Suprapubic skin (tissue), 4 donors: ENCODE results near the gene TAS1R2. TPM values are rescaled to one million over a fixed set of nuclear protein-coding genes. Genes with fewer than 3 reads are reported as not detected.

Experiments
- DNase-seq, 2 donors: peaks; one replicate each; pipeline ENCODE4 v3.0.0-alpha.2; 2019; ENCODE audit warnings: low spot score in 2 of 2
- H3K27ac ChIP-seq: fragments of 200-600 bp; sonication (generic); one replicate; pipeline ENCODE4 v1.5.1; 2019
- H3K27me3 ChIP-seq: fragments of 200-600 bp; sonication (generic); one replicate; pipeline ENCODE4 v1.5.1; 2019
- H3K36me3 ChIP-seq: fragments of 200-600 bp; sonication (generic); one replicate; pipeline ENCODE4 v1.5.1; 2019
- H3K4me1 ChIP-seq: fragments of 200-600 bp; sonication (generic); one replicate; pipeline ENCODE4 v1.5.1; 2019
- H3K4me3 ChIP-seq: fragments of 200-600 bp; sonication (generic); one replicate; pipeline ENCODE4 v1.5.1; 2019; ENCODE audit warnings: mild to moderate bottlenecking
- H3K9me3 ChIP-seq: fragments of 200-600 bp; sonication (generic); one replicate; pipeline ENCODE4 v1.5.1; 2019
- CTCF ChIP-seq, 2 donors: fragments of 200-600 bp in 1 of 2; fragments of 450-650 bp in 1 of 2; sonication (generic) in 1 of 2; IDR thresholded peaks; one replicate each; pipeline ENCODE4 v1.5.1; 2016 to 2019; ENCODE audit warnings: antibody characterized with exemption in 2 of 2, mild to moderate bottlenecking in 1 of 2, moderate library complexity in 1 of 2
- EP300 ChIP-seq: sonication (generic); formaldehyde crosslinking; IDR thresholded peaks from one replicate; pipeline ENCODE4 v1.6.1; 2017; ENCODE audit warnings: antibody characterized with exemption
- POLR2A ChIP-seq, 2 donors: fragments of 450-650 bp; IDR thresholded peaks; one replicate each; pipeline ENCODE4 v1.6.1; 2017; ENCODE audit warnings: antibody characterized with exemption in 2 of 2, mild to moderate bottlenecking in 2 of 2, moderate library complexity in 2 of 2
- POLR2AphosphoS5 ChIP-seq, 3 donors: sonication (generic); formaldehyde crosslinking; IDR thresholded peaks; one replicate each; pipeline ENCODE4 v1.6.1; 2017; ENCODE audit warnings: antibody characterized with exemption in 3 of 3
- WGBS: methylation state at CpG from one replicate; pipeline ENCODE4 v1.1.5; 2018; 5-methylcytosine and 5-hydroxymethylcytosine counted together
- total RNA-seq, 4 donors: library from RNA; depleted of rRNA; stranded (reverse); fragments of >200 nt; gene quantifications; one replicate each; pipeline ENCODE4 v1.1.0, GENCODE V29; 2016

Gene TAS1R2
- total RNA-seq, 4 donors from 2014 or later, result 0.38 to 1.3 (median 1.2) TPM; not detected in 1

- H3K4me3 ChIP-seq, result no peak overlapping the region
- peaks cover 7% of the 10 kb centered on the region for H3K36me3 ChIP-seq
- no peak overlapping the region for H3K27ac ChIP-seq
- H3K4me1 ChIP-seq, result peaks cover 50% of the 10 kb centered on the region
- H3K9me3 ChIP-seq, result no peaks in the 10 kb centered on the region
- DNase-seq, result no peak
- H3K27me3 ChIP-seq, result no peaks in the 10 kb centered on the region
- 27% methylated on average over 9 of the region's 21 CpGs for WGBS
- TF ChIP-seq POLR2A (IDR thresholded peaks at IDR 0.05) (no peak), POLR2AphosphoS5 (IDR thresholded peaks at IDR 0.05) (no peak), CTCF (IDR thresholded peaks at IDR 0.05) (no peak), EP300 (no peak)
These were observed 20.4 kb upstream of the TAS1R2 start for GRCh38 chr1:18879791-18880309.

- no peak for DNase-seq
- no peaks in the 10 kb centered on the region for H3K27me3 ChIP-seq
- TF ChIP-seq POLR2A (IDR thresholded peaks at IDR 0.05) (no peak), CTCF (IDR thresholded peaks at IDR 0.05) (no peak), POLR2AphosphoS5 (IDR thresholded peaks at IDR 0.05) (no peak), EP300 (no peak)
- H3K36me3 ChIP-seq, result peaks cover 7% of the 10 kb centered on the region
- 58% methylated on average over 11 of the region's 12 CpGs for WGBS
- peaks cover 44% of the 10 kb centered on the region for H3K4me1 ChIP-seq
- H3K4me3 ChIP-seq, result no peak overlapping the region
- no peaks in the 10 kb centered on the region for H3K9me3 ChIP-seq
- no peak overlapping the region for H3K27ac ChIP-seq
These were observed 19.8 kb upstream of the TAS1R2 start for GRCh38 chr1:18879215-18879790.

- Histone ChIP-seq H3K9me3 (no peaks in the 10 kb centered on the region), H3K4me3 (no peak overlapping the region), H3K4me1 (peaks cover 38% of the 10 kb centered on the region), H3K27ac (no peak overlapping the region), H3K27me3 (no peaks in the 10 kb centered on the region), H3K36me3 (peaks cover 13% of the 10 kb centered on the region)
- no peak for TF ChIP-seq EP300
- TF ChIP-seq CTCF (IDR thresholded peaks at IDR 0.05), result no peak
- TF ChIP-seq POLR2AphosphoS5 (IDR thresholded peaks at IDR 0.05), result no peak
- TF ChIP-seq POLR2A (IDR thresholded peaks at IDR 0.05), result no peak
- no peak for DNase-seq
- WGBS, result 85% methylated on average over 12 of the region's 12 CpGs
These were observed 19.2 kb upstream of the TAS1R2 start for GRCh38 chr1:18878538-18879214.

GRCh38 chr1:18877282-18877681, 17.8 kb upstream of the TAS1R2 start:
- DNase-seq, result no peak
- no peak overlapping the region for H3K27ac ChIP-seq
- no peak for TF ChIP-seq EP300
- TF ChIP-seq POLR2AphosphoS5 (IDR thresholded peaks at IDR 0.05), result no peak
- no peak for TF ChIP-seq POLR2A (IDR thresholded peaks at IDR 0.05)
- no peak for TF ChIP-seq CTCF (IDR thresholded peaks at IDR 0.05)
- 90% methylated on average over 27 of the region's 35 CpGs for WGBS
- peaks cover 26% of the 10 kb centered on the region for H3K4me1 ChIP-seq
- H3K9me3 ChIP-seq, result no peaks in the 10 kb centered on the region
- H3K4me3 ChIP-seq, result no peak overlapping the region
- no peaks in the 10 kb centered on the region for H3K27me3 ChIP-seq
- peaks cover 20% of the 10 kb centered on the region for H3K36me3 ChIP-seq

- no peak for TF ChIP-seq POLR2A (IDR thresholded peaks at IDR 0.05)
- Histone ChIP-seq H3K27ac (no peak overlapping the region), H3K27me3 (no peaks in the 10 kb centered on the region), H3K4me1 (peaks cover 18% of the 10 kb centered on the region), H3K4me3 (no peak overlapping the region), H3K9me3 (no peaks in the 10 kb centered on the region), H3K36me3 (peaks cover 22% of the 10 kb centered on the region)
- DNase-seq, result no peak
- 100% methylated on average over 4 of the region's 10 CpGs for WGBS
These were observed 16.8 kb upstream of the TAS1R2 start for GRCh38 chr1:18876210-18876609.
